Kidney epithelial cell (primary cell): ENCODE results near the gene PPM1L. TPM values are rescaled to one million over a fixed set of nuclear protein-coding genes. Genes with fewer than 3 reads are reported as not detected.

Experiments used
- DNase-seq: peaks from one replicate; pipeline ENCODE4 v3.0.0-alpha.2; 2010; ENCODE audit warnings: low read depth
- H3K27me3 ChIP-seq: 2 replicates; pipeline ENCODE4 v1.6.0; 2011; ENCODE audit warnings: low read length; ENCODE audit not compliant: control insufficient read depth, insufficient read depth
- H3K36me3 ChIP-seq: 2 replicates; pipeline ENCODE4 v1.5.1; 2011; ENCODE audit warnings: low read length; ENCODE audit not compliant: control insufficient read depth, insufficient read depth
- H3K4me3 ChIP-seq: 2 replicates; pipeline ENCODE4 v1.5.1; 2011; ENCODE audit warnings: low read depth, mild to moderate bottlenecking, control low read depth, low read length
- CTCF ChIP-seq: IDR thresholded peaks from 2 replicates; pipeline ENCODE4 v1.5.1; 2011; ENCODE audit warnings: mild to moderate bottlenecking, moderate library complexity, low read length, control low read depth, inconsistent platforms; ENCODE audit not compliant: insufficient read depth, poor library complexity, severe bottlenecking
- total RNA-seq: library from RNA; depleted of rRNA; stranded (reverse); fragments of >200 nt; gene quantifications from 2 replicates; pipeline ENCODE4 v1.2.3, GENCODE V29; 2015

The PPM1L gene
- total RNA-seq, 1 donor from 2014 or later, result 11.1 TPM

- no peak for DNase-seq
- no peaks in the 10 kb centered on the region for H3K36me3 ChIP-seq
- no peaks in the 10 kb centered on the region for H3K27me3 ChIP-seq
- no peak overlapping the region for H3K4me3 ChIP-seq
- no peak for TF ChIP-seq CTCF
These were observed 287.5 kb downstream of the PPM1L start for GRCh38 chr3:161043336-161044035.

- Histone ChIP-seq H3K36me3 (no peaks in the 10 kb centered on the region), H3K4me3 (no peak overlapping the region), H3K27me3 (no peaks in the 10 kb centered on the region)
- TF ChIP-seq CTCF, result no peak
- no peak for DNase-seq
These were observed 293.7 kb downstream of the PPM1L start for GRCh38 chr3:161049683-161050248.

- TF ChIP-seq CTCF, result no peak
- no peaks in the 10 kb centered on the region for H3K36me3 ChIP-seq
- DNase-seq, result no peak
- H3K4me3 ChIP-seq, result no peak overlapping the region
- no peaks in the 10 kb centered on the region for H3K27me3 ChIP-seq
These were observed 294.9 kb downstream of the PPM1L start for GRCh38 chr3:161050935-161051334.

GRCh38 chr3:161051856-161052255, 295.8 kb downstream of the PPM1L start:
- Histone ChIP-seq H3K4me3 (no peak overlapping the region), H3K36me3 (no peaks in the 10 kb centered on the region), H3K27me3 (no peaks in the 10 kb centered on the region)
- DNase-seq, result no peak
- TF ChIP-seq CTCF, result no peak

- TF ChIP-seq CTCF, result no peak
- Histone ChIP-seq H3K4me3 (no peak overlapping the region), H3K36me3 (no peaks in the 10 kb centered on the region), H3K27me3 (no peaks in the 10 kb centered on the region)
- DNase-seq, result no peak
These were observed 299.0 kb downstream of the PPM1L start for GRCh38 chr3:161054860-161055604.

- Histone ChIP-seq H3K36me3 (no peaks in the 10 kb centered on the region), H3K27me3 (no peaks in the 10 kb centered on the region), H3K4me3 (no peak overlapping the region)
- no peak for TF ChIP-seq CTCF
- DNase-seq, result no peak
These were observed 308.4 kb downstream of the PPM1L start for GRCh38 chr3:161064413-161064812.
